Stimulated activated CD4-positive, alpha-beta T cell treated with anti-CD3 and anti-CD28 coated beads, Interleukin-15, amount 100 ng/mL, for 24 hours (primary cell): Measurements from ENCODE around the gene BORCS6.

Experiments
- DNase-seq: peaks from one replicate; pipeline ENCODE4 v3.0.0-alpha.2; 2020

Gene BORCS6

DNA sequence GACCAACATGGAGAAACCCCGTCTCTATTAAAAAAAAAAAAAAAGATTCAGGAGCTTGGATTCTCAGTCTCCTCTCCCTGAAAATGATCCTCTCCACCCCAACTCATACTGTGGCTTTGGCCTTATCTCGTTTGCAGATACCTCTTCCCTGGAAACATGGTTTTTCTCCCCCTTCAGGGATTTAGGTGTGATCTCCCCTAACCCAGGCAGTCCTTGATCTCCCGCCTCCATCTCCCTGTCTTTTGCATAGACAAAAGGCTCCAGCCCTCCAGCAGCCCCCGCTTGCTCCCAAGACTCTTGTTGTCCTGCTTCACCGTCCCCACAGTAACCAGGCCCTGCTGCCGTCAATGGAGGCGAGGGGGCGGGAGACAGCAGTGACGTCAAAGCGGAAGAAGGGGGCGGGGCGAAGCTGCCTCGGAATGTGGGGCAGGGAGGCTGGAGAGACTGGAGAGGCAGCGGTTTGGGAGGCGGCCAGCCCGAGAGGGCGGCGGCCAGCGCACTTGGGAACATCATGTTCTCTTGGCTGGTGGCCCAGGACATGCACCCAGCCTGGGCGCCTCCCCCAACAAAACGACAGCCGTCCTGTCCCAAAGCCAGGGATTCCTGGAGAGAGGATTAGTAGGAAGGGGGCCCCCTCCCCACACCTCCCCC is 35.9 kb downstream of the BORCS6 start:
- peak; percentile 92 for DNase-seq

DNA sequence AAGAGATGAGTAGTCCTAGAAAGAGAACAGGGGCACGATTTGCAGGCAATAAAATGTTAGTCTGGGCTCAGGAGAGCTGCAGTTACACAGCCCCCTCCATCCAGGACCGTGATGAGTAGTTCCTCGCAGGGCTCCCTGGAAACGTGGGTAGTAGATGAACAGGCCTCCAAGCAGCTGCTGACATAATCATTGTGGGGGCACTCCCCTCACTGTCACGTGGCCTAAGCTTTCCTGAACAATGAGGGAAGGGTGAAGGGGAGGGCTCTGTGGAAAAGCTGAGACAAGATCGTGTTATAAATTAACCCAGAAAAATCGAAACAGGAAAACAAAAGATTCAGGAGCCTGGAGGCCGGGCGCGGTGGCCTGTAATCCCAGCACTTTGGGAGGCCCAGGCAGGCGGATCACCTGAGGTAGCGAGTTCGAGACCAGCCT is 36.4 kb downstream of the BORCS6 start:
- peak; percentile 80 for DNase-seq

DNA sequence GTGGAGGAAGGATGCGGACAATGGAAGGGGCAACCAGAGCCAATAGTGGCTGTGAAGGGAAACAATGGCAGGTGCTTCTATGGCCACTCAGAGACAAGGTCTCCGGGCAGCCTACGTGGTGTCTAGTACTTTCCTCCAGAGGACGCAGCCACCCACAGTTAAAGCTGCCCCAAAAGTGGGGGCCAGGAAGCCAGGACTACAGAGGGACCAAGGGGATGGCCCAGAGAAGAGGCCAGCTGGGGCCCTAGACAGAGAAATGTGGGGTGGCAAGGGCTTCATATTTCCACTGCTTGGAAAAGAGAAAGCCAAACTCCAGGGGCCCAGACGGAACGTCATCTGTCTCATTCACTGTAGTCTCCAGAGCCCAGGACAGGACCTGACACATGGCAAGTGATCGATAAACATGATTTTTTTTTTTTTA is 36.9 kb downstream of the BORCS6 start:
- DNase-seq: no peak

DNA sequence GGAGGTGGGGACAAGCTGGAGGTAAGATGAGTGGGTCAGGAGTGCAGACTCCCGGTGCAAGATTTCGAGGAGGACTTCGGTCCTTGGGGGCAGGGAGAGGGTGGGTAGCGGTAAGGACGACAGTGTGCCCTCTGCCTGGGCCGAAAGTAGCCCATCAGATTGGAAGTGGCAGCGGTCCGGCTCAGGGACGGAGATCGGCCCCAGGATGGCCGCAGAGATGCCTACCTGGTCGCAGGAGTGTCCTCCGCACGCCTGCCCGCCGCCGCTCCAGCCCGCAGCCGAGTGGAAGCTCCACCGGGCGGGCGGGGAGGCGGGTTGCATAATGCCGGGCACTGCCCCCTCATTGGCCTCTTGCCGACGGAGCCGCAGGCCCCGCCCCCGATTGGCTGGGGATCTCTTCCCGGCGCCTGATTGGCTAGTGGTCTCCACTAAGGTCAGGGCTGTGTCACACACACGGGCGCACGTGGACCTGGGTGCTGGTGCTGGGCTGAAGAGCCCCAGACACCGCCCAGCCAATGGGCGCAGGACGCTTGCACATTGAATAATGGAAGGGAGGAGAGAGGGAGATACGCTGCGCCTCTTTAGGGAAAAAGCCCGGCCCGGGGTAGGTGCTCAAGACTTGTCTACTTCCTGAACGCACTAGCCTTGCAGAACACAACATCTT is 37.7 kb downstream of the BORCS6 start, which contains the start of gene PER1:
PER1 (minus strand) TSS at position 293 of the 664 bp plus-strand sequence. CDS start 1,698 bp downstream, outside the sequence.
- DNase-seq: peak; percentile 96

DNA sequence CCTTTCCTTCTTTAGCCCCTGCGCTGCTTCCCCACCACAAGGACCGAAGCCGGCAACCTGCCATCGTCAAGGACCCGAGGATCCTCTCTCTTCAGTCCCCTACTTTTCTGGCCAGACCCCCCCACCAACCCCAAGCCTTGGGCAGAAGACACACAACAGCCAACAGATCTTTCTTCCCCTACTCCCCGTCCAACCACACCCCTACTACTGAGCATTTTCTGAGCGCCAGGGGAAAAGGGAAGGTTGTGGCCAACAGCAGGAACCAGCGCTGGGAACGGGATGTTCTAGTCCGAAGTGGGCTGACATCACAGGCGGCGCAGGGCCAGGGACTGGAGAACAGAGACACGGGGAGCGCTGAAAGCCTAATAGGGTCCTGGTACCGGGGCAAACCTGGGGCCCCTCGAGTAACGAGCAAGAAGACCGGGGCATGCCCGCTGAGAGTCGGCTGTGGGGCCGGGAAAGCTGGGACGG is 38.3 kb downstream of the BORCS6 start:
- peak; percentile 56 for DNase-seq

DNA sequence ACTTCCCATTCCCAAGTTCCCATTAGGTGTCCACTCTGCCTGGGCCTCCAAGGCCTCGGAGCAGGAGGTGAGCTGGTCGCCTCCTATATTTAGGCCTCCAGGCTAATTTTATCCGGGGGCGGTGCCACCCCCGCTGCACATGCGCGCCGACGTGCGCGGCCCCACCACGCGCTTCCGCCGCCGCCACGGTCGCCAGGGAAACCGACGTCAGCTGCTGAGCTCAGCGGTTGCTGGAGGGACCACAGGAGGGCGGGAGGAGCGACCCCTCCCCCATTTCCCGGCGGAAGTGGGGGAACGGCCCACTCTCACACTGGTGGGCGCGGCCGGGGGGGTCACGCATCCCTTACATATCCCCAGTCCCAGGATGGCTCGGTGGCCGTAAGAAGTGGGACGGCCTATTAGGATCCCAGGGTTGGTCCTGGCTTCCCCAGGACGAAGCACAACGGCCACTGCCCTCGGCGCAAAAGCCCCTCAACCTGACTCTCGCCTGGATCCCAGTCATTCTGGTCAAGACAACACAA is 38.8 kb downstream of the BORCS6 start:
- peak; percentile 92 for DNase-seq

DNA sequence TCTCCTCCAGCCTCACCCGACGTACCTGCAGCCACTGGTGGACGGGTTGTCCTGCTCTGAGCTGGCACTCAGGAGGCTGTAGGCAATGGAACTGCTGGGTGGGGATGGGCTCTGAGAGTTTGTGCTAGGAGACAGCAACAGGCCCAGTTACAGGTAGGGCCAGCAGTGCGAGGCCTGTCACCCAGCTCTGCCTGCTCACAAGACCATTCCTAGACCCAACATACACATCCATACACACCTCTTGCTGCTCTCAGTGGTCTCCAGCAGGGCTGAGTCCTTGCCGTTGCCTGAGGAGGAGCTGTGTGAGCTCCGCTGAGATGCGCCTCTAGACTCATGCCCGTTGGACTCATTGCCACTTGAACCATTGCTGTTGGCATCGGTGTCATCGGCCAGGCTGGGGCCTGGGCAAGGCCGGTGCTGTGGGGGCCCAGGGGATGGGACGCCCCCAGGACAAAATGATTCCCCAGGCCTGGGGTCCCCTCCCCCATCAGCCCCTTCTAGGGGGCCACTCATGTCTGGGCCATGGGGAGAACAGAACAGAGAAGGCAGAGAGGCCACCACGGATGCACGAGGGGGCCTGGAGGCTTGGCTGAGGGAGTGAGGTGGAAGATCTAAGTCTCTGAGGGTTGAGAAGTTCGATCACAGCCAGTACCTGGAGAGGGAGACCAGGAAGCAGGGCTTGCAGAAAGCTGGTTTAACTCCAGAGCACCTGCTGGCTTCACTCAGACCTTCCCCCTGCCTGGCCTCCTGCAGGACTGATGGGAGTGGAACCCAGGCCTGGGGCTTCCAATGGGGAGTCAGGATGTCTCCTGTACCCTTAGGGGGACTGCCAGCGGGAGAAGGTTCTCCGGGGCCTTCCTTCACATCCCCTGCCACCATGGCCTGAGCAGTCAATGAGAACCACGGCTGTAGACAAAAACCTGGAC is 39.5 kb downstream of the BORCS6 start:
- DNase-seq: no peak

DNA sequence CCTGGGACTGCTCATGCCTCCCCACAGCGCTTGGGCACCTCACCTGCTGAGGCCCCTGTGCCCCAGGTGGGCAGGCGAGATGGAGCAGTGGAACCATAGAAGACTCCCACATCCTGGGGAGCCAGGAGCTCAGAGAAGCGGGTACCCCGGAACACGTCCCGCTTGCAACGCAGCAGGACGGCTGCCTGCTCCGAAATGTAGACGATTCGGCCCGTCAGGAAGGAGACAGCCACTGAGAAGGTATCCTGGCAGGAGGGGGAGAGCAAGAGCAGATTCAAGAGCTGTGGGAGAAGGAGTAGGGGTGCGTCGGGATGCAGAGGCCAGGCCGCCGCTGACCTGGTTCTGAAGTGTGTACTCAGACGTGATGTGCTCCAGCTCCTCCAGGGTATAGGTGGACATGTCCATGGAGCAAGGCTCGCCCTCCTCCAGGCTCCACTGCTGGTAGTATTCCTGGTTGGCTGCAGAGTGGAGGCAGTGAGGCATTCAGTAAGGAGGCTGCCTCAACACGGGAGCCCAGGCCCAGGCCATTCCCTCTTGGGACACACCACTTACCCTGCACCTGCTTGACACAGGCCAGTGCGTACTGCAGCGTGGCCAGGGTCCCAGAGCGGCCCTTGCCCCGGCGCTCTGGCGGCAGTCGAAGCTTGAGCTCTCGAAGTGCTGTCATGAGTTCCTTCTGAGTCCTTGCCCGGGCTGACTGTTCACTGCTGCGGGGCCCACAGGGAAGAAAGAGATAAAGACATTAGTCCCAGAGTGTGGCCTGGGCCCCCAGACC is 40.4 kb downstream of the BORCS6 start:
- DNase-seq: no peak

DNA sequence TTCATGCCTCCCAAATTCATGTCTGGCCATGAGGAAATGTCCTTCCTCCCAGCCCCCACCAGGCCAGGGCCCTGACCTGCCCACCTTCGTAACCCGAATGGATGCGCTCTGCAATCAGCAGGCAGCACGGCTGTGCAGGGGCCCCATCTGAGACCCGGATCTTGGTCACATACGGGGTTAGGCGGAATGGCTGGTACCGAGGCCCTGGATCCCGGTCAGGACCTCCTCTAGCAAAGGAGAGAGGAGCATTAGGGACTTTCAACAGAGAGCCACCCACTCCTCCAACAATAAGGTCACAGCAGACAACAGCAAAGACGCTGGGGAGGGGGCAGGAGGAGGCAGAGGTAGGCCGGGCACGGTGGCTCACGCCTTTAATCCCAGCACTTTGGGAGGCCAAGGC is 41.4 kb downstream of the BORCS6 start:
- no peak for DNase-seq

DNA sequence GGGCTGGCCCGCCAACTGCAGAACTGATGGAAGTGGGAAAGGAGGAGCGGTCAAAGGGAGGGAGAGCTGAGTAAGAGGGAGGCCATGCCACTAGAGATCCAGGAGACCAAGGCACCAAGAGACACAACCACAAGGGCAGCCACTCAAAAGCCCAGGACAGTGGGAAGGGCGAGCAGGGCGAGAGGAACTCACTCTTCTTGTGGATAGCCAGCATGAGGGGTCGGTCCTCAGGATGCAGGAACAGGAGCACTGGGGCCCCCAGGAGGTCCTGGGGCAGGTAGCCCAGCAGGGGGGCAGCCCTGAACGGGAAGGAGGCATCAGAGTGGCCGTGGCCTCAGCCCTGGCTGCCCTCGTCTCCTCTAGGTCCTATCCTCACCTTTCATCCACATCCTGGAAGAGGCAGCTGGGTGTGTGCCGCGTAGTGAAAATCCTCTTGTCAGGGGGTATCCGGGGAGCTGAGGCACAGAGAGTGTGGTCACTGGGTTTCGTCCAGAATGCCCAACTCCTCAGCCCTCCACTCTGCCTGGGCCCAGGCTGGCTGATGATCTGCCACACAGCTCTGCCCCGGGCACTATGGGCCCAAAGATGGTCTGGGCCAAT is 42.1 kb downstream of the BORCS6 start:
- DNase-seq: no peak

DNA sequence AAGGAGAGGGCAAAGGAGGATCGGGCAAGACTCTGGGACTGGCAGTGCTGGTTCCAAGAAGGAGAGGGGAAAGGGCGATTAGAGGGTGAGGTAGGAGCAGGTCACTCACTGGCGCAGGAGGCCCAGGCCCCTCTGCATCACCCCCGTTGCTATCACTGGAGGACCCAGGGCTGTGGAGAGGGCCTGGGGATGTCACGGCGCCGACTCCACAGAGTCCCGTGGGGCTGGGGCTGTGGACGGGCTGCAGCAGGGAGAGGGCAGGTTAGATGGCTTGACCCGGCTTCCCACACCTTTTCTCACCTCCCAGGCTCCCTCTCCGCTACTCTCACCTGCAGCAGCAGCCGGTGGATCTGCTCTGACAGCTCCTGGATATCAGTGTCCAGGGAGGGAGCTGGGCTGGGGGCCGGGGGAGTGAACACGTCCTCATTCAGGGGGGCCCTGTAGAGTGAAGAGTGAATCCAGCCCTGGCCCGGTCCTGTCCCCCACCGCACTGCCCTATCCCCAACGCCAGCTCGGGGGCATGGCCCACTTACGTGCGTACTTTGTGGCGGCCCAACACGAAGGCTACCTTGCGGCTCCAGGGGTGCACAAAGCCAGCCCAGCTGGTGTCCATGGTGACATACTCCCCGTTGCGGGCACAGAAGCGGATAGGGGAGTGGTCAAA is 42.7 kb downstream of the BORCS6 start:
- no peak for DNase-seq

DNA sequence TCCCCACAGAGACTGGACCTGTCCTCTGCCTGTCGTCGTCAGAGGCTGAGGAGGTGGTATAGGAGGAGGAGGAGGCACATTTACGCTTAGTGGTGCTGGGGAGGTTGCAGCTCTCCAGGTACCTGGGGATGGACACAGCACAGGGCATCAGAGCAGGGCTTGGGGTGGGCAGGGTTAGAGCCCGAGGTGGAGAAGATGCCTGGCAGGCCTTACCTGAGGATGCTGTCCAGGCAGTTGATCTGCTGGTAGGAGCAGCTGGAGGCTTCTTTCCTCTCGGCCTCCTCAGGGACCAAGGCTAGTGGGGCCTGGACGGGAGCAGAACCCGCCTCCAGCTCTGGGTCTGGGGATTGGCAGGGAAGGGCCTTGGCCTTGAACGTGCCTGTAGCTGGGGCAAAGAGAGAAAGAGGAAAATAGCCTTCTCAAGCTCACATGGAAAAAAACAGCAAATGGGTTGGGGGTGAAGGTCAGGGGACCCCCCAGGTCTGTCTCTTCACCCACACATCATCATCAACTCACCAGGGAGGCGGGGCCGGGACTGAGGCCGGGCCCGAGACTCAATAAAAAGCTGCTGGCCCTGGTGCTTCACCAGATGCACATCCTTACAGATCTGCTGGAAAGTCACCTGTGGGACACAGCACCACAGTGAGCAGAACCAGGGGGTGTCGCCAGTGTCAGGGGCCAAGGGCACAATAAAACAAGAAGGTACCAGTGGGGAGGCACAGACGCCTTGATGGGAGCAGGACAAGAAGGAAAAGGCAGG is 43.4 kb downstream of the BORCS6 start:
- DNase-seq: no peak

DNA sequence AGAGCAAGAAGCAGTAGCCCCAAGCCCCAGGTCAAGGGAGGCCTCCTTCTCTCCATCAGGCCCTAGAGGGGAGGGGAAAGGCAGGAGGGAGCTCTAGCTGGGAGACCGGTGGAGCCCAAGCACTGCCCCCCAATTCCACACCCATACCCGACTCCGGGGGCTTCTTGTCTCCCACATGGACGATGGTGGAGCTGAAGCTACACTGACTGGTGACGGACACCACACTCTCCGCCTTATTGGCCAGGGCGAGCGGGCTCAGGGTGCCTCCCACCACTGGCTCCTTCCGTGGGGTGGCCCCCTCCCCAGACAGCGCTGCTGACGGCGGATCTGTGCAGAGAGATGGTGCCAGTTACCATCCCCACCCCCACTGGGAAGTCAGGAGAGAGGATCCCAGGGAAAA is 44.2 kb downstream of the BORCS6 start:
- no peak for DNase-seq

DNA sequence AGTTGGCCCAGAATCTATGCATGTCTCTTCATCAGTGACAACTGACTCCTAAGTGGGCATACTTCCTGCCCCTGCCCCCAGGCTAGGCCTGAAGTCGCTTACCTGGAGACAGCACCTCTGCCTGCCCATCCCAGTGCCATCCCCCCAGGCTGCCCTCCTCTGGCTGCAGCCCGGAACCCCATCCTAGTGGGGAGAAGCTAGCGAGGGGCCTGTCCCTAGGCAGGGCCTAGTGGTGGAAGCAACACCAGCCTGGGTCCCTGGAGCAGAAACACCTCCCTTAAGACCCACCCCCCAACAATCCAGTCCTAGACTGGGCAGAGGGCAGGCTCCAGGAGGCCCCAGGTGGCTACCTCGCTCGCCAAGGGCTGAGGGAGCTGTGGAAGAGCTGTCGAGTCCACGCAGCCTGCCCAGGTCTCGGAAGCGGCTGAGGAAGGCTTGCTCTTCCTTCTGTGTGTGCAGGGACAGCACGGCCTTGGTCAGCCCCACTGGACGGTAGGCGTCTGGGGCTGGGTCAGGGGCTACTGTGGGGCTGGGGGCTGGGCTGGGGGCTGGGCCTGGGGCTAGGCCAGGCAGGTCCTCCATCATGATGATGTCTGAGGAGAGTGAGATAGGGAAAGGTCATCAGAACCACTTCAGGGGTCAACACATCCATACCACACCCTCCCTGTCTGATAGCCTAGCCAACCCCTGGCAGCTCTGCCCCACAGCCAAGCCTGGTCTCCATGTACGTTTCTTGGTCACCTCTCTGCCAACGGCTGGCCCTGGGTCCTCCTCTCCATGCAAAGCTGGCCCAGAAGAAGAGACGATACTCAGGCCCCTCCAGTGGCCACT is 45.4 kb downstream of the BORCS6 start:
- no peak for DNase-seq

DNA sequence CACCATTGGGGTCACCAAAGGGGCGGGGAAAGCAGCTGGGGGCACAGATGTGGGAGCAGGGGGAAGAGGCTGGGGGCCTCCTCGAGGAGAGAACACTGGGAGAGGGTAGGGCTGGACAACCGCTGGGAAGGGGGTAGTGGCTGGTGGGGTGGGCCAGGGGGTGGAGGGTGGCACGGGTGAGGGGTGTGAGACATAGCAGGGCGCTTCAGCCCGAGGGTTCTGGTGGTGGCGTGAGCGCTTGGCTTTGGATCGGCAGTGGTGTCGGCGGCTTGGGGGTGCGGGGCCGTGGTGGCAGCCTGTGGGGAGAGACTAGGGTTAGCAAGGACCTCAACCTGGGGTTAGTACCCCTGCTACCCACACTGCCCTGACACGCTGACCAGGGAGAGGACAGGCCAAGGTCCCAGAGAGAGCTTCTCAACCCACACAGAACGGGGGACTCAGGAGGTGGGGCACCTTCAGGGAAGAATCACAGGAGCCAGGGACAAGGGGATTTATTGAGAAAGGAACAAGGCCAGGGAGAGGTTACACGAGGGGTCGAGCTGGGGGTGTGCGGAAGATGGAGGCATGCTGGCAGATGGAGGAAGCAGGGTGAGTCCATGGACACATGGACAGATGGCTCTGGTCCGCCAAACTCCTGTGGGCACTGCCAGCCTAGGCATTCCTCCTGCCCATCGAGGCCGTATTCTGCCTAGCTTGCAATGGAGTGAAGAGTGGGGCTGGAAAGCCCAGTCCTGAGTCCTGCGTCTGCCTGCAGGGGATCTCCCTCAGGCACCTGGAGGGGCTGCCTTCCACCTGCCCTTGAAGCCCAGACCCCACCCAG is 46.2 kb downstream of the BORCS6 start:
- no peak for DNase-seq

DNA sequence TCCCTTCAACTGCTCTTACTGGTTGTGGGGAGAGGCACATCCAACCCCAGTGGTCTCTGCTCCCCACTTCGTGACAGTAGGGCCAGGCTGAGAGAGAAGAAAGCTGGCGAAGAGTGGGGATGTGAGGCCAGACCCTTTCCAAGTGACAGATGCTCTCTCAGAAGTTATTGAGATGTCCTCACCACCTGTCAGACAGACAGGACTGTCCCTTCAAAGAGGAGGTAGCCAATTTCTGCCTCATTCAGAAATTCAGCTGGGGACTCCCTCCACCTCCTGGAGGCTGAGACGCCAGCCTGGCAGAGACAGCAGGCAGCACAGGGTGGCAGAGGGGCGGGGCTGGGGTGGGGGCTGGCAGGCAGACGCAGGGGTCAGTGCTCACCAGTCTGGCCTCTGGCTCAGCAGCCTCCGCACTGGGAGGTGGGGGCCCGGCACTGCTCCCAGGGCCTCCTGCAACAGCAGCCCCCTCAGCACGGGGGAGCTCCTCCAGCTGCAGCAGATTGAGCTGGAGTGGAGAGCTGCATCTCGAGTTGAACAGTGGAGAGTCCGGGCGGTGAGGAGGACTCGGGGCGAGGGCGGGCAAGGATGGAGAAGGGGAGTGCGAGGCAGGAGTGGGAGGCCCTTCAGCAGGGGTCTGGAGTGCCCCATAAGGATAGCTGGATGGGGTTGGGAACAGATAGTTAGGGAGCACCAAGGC is 46.9 kb downstream of the BORCS6 start:
- DNase-seq: no peak

DNA sequence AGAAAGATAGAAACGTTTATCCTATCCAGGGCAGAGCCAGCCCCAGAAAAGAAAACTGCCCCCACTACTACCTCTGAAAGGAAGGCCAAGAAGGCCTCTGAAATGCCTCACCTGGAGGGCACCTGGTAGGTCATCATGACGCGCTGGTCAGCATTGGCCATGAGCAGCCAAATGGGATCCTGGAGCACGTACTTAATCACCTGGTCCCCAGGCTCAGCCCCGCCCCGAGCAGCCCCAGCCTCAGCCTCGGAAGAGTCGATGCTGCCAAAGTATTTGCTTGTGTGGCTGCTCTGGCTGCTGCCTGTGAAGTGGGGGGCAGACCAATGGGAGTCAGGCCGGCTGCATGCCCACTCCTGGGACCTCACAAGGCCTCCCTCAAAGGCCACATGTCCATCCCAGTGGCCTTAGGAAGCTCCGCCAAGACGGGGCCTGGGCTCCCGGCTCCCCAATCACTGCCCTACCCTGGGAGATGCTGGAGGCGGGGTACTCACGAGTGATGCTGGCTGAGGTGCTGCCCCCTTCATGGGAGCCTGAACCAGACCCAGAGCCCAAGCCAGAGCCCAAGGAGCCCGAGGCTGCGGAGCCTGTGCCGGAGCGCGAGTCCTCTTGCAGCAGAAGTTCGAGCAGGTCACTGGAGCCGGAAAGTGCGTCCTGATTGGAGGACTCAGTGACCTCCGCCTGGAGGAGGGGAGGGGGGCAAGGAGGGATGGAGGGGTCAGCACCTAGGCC is 47.7 kb downstream of the BORCS6 start:
- no peak for DNase-seq
